Measurements from ENCODE around the gene CCL28.
"Not testable (repeated sequence)": the region's sequence is repeated elsewhere in the genome, so short reads cannot be mapped to it uniquely, and the experiment has no call there.

CCL28 gene

DNA sequence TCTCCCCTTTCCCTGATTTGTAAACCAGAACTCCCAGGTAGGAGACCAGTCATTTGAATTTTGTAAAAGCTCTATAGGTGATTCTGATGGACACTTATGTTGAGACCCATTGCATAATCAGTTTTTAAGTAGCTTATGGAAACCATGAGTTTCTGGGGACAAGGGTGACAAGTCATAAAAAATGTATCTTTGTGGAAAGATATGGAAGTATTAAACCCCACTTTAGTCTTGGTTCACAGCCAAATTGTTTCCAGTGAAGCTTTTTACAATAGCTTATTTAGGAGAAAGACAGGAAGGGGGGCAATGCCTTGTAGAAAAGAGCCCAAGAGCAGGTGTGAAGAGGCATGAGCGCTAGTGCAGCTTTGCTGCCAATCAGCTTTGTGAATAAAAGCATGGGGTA, 453 bp upstream of the CCL28 start:
- POLR2A ChIA-PET, result no interaction called here
- TF ChIP-seq, protein P1, sequence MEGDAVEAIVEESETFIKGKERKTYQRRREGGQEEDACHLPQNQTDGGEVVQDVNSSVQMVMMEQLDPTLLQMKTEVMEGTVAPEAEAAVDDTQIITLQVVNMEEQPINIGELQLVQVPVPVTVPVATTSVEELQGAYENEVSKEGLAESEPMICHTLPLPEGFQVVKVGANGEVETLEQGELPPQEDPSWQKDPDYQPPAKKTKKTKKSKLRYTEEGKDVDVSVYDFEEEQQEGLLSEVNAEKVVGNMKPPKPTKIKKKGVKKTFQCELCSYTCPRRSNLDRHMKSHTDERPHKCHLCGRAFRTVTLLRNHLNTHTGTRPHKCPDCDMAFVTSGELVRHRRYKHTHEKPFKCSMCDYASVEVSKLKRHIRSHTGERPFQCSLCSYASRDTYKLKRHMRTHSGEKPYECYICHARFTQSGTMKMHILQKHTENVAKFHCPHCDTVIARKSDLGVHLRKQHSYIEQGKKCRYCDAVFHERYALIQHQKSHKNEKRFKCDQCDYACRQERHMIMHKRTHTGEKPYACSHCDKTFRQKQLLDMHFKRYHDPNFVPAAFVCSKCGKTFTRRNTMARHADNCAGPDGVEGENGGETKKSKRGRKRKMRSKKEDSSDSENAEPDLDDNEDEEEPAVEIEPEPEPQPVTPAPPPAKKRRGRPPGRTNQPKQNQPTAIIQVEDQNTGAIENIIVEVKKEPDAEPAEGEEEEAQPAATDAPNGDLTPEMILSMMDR (IDR thresholded peaks at IDR 0.05; ENCODE audit: control extremely low read depth, extremely low read depth, low read depth, missing control alignments), result no peak
- CTCF ChIA-PET, result interaction anchor here (1.5 to 2.6 kb wide), 3 partner anchors 13 to 72 kb away, joined by 4 to 10 read pairs (median 6); partner anchors contain the start of gene TMEM267
- DNase-seq (ENCODE audit: extremely low spot score), result no peak

DNA sequence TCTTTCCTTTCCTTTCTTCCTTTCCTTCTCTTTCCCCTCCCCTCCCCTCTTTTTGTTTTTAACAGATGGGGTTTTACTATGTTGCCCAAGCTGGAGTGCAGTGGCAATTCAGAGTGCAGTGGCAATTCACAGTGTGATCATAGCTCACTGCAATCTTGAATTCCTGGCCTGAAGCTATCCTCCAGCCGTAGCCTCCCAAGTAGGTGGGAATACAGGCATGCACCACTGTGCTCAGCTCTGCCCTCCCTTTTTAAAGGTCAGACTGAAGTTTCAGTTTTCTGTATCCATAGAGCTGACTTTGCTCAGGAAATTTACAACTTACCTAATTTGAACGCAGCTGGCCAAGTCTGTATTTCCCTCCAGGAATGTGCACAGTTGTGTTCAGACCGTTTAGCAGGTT, 696 bp downstream of the CCL28 start:
- DNase-seq (ENCODE audit: extremely low spot score), result no peak
- TF ChIP-seq, protein P1 (IDR thresholded peaks at IDR 0.05; ENCODE audit: control extremely low read depth, extremely low read depth, low read depth, missing control alignments), result no peak
- POLR2A ChIA-PET, result interaction anchor here (1.0 kb wide), 1 partner anchor 14 kb away, joined by 3 read pairs; no protein-coding TSS in a partner anchor
- CTCF ChIA-PET, result interaction anchor here (1.0 to 2.6 kb wide), 7 partner anchors 10 to 346 kb away, joined by 3 to 10 read pairs (median 3); partner anchors contain the start of gene TMEM267

DNA sequence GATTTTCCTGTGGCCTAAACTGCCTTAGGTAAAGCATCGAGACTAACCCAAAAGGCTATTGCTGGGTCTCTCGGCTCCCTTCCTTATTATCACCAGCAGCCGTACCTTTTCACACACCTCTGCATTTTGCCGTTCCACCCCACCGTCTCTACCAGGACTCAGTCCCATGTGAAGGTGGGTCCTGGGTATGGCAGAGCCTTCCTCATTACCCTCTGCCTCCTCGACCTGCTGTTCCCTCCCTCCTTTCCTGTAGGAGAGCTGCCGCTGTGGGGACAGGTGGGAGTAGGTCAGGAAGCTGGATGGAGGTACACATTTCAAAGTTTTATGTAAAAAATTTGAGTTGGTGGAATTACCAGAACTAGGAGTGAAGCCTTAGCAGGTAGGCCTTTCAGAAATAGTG, 1.8 kb downstream of the CCL28 start:
- ChIA-PET POLR2A (no interaction called here), CTCF (interaction anchor here (1.0 to 2.6 kb wide), 5 partner anchors 14 to 75 kb away, joined by 3 to 10 read pairs (median 3); partner anchors contain the start of gene TMEM267)
- DNase-seq (ENCODE audit: extremely low spot score), result no peak
- TF ChIP-seq, protein P1 (IDR thresholded peaks at IDR 0.05; ENCODE audit: control extremely low read depth, extremely low read depth, low read depth, missing control alignments), result no peak

DNA sequence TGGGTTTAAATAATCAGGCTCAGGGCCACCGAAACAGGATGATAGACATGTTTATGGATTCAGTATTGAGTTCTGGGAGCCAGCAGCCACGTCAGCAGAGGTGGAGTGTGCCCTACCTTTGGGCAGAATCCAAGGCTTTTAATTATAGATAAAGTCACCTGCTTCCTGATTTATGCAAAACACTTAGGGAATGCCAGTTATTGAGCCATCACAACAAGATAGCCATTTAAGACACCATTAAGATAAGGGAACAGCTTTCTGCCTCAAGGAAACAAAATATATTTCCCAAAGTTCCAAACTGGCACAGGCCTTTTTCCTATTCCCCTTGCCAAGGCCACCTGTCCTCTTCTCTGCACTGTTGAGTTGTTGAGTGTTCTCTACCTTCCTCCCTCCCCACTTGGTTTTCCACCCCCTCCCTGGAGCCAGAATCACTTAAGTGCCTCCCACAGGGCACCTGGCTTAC, 2.4 kb downstream of the CCL28 start:
- CTCF ChIA-PET, result interaction anchor here (1.0 to 2.6 kb wide), 2 partner anchors 16 to 75 kb away, joined by 3 to 6 read pairs; partner anchors contain the start of gene TMEM267

DNA sequence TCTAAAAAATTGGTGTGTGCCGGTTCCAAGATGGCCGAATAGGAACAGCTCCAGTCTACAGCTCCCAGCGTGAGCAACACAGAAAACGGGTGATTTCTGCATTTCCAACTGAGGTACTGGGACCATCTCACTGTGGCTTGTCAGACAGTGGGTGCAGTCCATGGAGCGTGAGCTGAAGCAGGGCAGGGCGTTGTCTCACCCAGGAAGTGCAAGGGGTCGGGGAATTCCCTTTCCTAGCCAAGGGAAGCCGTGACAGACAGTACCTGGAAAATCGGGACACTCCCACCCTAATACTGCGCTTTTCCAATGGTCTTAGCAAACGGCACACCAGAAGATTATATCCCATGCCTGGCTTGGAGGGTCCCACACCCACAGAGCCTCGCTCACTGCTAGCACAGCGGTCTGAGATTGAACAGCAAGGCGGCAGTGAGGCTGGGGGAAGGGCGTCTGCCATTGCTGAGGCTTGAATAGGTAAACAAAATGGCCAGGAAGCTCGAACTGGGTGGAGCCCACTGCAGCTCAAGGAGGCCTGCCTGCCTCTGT, 9.6 kb downstream of the CCL28 start:
- CTCF ChIA-PET, result interaction anchor here (1.3 kb wide), 1 partner anchor 14 kb away, joined by 3 read pairs; no protein-coding TSS in a partner anchor
- POLR2A ChIA-PET; DNase-seq (ENCODE audit: extremely low spot score): not testable (repeated sequence)

More for the DNA sequence above, 2.4 kb downstream of the CCL28 start:
- POLR2A ChIA-PET, result no interaction called here
- TF ChIP-seq, protein P1 (IDR thresholded peaks at IDR 0.05; ENCODE audit: control extremely low read depth, extremely low read depth, low read depth, missing control alignments), result no peak
- no peak for DNase-seq (ENCODE audit: extremely low spot score)

DNA sequence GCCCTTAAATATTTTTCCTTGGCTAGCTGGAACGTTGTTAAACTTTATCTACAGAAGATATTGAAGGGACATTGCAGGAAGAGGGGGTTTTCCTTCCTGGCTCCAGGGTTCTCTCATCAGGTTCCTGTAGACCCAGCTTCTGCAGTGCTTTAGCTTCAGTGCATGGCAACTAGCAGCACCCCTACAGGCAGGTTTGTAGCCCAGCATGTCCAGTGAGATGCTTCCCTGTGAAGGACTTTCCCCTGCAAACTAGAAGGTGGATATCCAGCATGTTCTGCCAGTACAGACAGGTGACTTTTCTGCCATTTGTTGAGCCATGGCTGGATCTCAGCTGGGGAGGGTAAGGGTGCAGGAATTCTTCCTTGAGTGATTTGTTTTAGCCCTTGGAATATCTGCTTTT, 10.4 kb downstream of the CCL28 start:
- CTCF ChIA-PET, result interaction anchor here (1.3 kb wide), 1 partner anchor 13 kb away, joined by 3 read pairs; no protein-coding TSS in a partner anchor
- POLR2A ChIA-PET, result no interaction called here
- TF ChIP-seq, protein P1 (IDR thresholded peaks at IDR 0.05; ENCODE audit: control extremely low read depth, extremely low read depth, low read depth, missing control alignments), result no peak
- DNase-seq (ENCODE audit: extremely low spot score), result no peak

DNA sequence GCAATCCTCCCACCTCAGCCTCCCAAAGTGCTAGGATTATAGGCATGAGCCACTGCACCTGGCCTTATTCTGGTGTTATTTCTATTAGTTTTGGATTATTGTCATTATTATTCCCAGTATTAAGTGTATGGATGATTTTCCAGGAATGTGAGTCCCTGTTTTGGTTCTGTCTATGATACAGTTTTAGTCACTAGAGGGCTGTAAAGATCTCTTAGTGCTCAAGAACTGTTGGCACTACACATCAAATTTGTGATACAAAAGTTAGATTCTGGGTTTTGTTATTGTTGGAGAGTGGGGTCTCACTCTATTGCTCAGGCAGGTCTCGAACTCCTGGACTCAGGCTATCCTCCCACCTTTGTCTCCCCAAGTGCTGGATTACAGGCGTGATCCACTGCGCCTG, 12.1 kb downstream of the CCL28 start:
- CTCF ChIA-PET, result interaction anchor here (1.0 to 2.5 kb wide), 3 partner anchors 11 to 84 kb away, joined by 3 to 21 read pairs (median 3); partner anchors contain the start of gene TMEM267
- POLR2A ChIA-PET, result no interaction called here
- no peak for DNase-seq (ENCODE audit: extremely low spot score)
- TF ChIP-seq, protein P1 (IDR thresholded peaks at IDR 0.05; ENCODE audit: control extremely low read depth, extremely low read depth, low read depth, missing control alignments), result no peak
